GM19099 (cell line): ENCODE data around the gene USP22.

Experiments used
- POLR2A ChIP-seq: IDR thresholded peaks from 3 replicates; pipeline ENCODE4 v1.6.1; 2011; ENCODE audit warnings: low read depth; ENCODE audit not compliant: insufficient read length; ENCODE audit errors: extremely low read depth

Gene USP22

DNA sequence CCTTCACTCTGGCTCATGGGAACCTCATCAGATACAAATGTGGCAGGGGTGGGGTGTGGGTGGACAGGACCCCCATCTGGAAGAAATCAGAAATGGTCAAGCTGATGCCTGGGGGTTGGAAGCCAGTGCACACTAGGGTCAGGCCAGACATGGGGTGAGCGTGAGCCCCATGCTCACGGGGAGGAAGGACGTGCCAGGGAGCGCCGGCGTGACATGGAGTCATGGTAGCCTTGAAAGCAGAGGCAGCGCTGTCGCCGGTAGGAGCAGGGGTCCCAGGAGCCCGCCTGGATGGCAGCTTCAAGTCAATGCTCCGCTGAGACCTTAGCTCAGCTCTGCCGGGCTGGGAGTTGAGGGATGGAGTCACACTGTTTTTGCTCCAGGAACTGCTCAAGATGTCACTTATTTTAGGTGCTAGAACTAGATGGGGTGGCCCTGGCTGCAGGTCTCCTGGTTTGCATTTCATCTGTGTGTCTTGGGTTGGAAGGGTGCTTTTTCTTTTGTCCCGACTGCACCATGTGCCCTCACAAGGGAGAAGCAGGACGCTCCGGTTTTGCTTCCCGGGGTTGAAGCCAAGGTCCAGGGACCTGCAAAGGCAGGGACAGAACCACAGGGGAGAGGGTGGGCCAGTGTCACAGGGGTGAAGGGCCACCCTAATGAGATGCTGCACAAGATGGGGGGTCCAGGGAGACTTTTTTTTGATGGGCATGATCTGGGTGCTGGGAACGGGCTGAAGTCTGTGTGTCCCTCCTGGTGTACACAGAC is 51.4 kb downstream of the USP22 start:
- TF ChIP-seq POLR2A, result no peak

DNA sequence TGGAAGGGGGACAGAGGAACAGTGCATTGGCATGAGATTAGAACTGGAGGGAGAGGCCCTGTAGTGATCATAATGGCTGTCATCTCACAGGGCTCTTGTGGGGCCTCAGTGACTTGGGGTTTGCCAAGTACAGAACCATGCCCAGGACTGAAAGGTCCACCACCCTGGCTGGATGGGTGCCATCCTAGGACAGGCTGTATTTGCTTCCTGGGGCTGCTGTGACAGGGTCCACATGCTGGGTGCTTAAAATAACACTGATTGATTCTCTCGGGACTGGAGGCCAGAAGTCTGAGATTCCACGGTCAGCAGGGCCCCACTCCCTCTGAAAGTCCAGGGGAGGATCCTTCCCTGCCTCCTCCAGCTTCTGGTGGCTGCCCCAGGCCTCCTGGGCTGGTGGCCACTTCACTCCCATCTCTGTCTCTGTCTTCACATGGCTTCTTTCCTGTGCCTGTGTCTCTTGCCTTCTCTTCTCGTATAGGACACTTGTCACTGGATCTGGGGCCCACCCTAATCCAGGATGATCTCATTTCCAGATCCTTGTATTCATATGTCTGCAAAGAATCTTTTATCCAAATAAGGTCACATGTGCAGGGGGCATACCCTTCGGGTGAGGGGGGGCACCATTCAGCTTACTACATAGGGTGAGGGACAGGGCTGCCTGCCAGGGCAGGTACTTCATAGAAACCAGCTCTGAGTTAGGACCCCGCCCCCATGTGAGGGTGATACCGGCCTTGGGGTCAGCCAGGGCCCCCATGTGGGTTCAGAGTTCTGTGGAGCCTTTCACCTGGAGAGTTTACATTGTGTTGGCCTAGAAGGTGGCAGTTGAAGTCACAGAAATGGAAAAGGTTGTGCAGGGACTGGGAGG is 52.6 kb downstream of the USP22 start:
- TF ChIP-seq POLR2A, result no peak

DNA sequence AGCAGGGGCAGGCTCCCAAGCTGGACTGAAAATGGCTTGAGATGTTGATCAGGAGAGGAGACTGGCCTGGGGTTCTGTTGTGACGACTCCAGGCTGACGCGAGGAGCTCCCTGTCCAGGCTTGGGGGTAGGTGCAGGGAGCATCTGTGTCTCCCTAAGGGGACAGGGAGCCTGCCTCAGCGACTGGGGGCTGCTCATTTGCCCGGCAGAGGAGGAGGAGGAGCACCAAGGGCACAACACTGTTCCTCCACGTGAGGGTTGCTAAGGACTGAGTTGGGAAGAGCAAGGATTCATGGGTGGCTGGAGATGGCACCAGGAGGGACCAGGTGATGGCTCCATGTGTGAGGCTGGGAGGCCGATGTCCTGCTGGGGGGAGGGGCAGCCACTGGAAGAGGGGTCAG is 53.3 kb downstream of the USP22 start:
- no peak for TF ChIP-seq POLR2A

DNA sequence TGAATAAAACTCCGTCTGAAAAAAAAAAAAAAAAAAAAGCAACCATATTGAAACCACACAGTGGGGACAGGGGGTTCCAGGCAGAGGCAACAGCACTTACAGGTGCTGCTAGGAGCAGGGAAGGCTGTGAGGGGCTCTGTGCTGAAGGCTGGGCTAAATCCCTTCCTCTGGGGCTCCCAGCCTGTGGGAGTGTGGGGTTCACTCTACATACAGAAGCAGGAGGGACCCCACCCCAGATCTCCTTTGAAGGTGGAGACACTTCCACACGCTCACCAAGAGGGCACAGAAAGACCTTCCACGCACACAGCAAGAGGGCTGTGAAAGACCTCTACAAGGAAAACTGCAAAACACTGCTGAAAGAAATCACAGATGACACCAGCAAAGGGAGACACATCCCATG is 53.9 kb downstream of the USP22 start:
- TF ChIP-seq POLR2A, result no peak

DNA sequence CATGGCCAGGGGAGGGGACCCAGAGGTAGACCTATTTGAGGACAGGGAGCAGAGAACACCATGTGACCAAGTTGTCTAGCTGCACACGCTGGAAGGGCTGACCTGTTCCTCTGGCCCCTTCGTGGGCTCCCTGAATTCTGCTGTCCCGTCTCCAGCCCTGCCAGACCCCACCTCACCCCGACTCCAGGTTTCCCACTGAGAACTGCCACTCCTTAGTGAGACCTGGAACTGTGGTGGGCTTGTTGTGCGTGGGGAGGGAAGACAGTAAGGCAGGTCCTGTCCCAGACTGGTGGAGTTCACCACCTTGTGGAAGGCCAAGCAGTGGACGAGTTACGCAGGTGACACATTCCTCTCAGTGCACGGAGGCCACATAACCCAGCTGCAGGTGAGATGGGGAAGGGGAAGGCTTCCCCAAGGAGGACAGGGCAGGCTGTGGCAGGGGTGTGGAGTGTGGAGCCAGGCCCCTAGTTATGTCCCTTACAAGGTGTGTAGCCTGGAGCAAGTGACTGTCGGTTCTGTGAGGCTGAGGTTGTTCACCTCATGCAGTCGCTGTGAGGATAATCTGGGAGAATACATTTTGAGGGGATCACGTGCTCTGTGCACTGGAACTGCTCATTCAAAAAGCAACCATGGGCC is 54.7 kb downstream of the USP22 start:
- TF ChIP-seq POLR2A, result no peak

DNA sequence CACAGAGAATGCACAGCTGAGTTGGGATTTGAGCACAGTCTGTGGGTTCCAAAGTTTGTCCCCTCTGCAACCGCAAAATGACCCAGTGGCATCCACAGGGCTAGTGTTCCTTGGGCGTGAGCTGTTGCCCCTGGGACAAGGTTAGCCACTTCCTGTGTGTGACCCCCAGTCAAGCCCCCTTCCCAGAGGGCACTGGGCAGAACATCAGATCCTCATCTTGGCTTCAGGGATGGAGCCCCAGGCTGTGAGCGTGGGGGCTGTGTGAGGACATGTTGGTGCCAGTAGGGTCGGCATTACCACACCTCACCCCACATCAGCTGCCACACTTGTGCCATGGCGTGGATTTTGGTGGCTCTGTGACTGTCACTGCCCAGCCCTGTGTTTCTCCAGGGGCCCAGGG is 55.3 kb downstream of the USP22 start:
- TF ChIP-seq POLR2A, result no peak

DNA sequence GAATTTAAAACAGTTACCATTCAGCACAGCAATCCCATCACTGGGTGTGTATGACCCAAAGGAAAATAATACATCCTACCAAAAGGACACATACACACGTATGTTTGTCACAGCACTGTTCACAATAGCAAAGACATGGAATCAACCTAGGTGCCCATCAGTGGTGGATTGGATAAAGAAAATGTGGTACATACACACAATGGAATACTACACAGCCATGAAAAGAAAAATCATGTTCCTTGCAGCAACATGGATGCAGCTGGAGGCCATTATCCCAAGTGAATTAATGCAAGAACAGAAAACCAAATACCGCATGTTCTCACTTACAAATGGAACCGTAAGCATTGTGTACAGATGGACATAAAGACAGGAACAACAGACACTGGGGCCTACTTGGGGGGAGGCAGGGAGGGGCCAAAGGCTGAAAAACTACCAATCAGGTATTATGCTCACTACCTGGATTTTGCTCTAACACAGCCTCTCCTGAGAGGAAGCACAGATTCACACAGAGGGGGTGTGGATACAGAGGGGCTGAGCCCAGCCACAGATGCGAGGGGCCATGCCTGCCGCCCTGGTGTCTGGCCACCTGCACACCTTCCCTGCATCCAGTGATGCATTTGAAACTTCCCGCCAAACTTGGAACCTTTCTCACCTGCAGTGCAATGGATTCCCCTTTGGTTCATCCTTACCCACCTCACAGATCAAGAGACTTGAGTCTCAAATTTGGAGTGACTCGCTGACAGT is 55.9 kb downstream of the USP22 start:
- no peak for TF ChIP-seq POLR2A

DNA sequence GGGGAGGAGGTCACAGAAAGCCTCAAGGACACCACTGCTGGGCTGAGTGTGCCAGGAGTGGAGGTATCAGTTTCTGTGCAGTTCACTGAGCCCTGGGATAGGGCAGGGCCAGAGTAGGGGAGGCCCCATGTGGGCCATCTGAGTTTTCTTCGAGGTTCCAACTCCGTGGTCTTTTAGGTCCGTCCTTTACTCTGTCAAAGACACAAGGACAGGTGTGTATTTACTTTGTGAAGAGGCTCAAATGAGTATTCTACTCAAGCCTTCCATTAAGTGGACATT is 59.5 kb downstream of the USP22 start:
- no peak for TF ChIP-seq POLR2A

DNA sequence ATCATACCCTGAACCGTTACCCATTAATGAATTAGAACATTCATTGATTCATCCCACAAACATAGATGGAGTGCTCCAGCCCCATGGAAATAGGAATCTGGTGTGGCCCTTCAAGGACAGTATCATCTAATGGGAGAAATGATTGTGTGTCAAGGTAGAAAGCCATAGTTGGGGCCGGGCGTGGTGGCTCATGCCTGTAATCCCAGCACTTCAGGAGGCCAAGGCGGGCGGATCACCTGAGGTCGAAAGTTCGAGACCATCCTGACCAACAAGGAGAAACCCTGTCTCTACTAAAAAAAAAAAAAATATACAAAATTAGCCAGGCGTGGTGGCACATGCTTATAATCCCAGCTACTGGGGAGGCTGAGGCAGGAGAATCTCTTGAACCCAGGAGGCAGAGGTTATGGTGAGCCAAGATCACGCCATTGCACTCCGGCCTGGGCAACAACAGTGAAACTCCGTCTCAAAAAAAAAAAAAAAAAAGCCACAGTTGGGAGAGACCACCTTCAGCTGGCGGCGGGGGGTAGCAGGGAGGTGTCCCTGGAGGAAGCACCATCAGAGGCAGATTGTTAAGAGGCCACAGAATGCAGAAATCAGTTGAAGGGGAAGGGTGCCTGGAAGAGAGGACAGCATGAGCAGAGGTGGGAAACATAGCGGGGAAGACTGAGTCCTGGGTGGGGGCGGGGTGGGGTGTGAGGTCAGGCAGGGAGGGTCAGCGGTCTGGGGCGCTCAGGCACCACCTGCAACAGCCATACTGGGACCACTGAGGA is 60.0 kb downstream of the USP22 start:
- TF ChIP-seq POLR2A, result no peak

DNA sequence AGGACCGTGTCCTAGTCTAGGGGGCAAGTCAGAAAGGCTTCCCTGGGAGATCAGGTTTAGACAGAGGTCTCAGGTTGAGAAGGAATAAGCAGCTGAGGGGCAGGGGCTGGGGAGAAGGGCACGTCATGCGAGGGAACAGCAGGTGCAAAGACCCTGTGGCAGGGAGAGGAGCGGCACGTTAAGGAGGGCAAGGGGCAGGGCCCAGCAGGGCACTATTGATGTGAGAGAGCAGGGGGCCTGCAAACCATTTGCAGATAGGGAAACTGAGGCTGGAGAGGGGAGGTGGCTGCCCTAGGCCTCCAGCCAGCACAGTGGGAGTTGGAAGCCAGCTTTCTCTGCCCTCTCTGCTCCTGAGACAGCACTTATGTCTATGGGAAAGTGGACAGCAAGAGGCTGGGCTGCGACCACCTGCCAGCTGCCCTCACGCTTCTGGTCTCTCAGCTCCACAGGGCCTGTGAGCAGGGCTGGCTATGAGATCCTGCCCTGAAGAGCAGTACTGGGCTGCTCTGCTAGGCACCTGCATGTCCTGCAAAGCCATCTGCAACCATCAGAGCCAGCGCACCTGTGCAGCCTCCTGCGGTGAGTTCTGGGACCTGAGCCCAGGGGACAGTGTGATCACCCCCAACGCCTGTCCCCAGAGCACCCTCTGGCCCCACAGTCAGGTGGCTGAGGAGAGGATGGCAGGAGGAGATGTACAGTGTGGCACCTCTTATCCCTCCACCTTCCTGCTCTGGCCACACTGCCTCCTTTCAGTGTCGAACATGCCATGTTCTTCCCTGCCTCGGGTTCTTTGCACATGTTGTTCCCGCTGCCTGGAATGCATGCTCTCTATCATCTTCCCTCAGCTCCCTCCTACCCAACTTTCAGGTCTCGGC is 61.5 kb downstream of the USP22 start:
- TF ChIP-seq POLR2A, result no peak

DNA sequence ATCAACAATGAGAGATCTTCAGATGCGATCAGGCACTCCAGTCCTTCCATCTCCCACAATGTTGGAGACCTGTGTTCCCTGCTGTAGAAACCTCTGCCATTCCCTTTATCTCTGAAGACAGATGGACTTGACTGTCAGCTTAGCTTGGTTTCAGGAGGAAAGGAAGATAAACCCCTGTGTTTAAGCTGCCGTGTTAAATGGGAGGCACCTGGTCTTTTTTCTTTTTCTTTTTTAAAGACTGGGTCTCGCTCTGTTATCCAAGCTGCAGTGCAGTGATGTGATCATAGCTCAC is 63.1 kb downstream of the USP22 start:
- TF ChIP-seq POLR2A, result no peak

DNA sequence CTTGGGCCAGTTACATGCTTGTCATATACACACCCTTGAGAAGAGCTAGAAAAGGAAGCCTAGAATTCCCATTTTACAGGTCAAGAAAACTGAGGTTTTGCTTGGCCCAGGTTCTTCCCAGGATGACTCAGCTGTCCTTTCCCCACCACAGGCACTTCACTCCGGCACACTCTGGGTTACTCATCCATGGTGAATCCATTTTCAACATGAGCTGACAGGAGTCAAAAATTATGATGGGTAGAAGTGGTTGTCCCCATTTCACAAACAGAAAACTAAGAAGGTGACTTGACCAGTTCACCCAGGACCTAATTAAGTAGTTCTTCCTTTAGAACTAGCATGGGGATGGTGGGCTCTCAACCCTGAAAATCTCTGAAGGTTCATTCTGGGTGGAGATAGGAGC is 67.2 kb downstream of the USP22 start:
- TF ChIP-seq POLR2A, result no peak

DNA sequence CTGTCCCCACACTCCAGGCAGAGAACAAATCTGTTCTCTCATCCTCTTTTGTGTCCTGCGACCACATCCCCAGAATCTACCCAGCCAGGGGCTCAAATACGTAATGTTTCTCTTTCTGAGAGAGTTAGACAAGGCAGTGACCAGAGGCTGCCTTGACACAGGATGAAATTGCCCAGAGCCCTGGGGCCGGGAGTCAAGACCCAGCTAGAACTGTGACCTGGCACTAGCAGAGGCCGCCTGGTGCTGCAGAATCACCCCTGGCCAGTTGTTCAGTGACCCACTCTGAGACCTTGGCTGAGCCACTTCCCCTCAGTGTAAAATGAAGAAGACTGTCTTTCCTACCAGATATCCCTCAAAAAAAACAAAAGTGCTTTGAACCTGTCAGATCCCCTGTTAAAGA is 72.5 kb downstream of the USP22 start:
- TF ChIP-seq POLR2A, result no peak
